Smooth muscle cell (in vitro differentiated cells): Measurements from ENCODE around the gene NCCRP1. TPM values are rescaled to one million over a fixed set of nuclear protein-coding genes. Genes with fewer than 3 reads are reported as not detected.

Experiments used
- DNase-seq: peaks from one replicate; lab custom pipeline; 2025; ENCODE audit not compliant: unreplicated experiment; lab: John Stamatoyannopoulos, UW
- H2AFZ ChIP-seq: fragments of 200-600 bp; sonication (generic); 2 replicates; pipeline ENCODE4 v1.6.0; 2016; ENCODE audit warnings: antibody characterized with exemption, low read depth, mild to moderate bottlenecking
- H3F3A ChIP-seq: fragments of 200-600 bp; sonication (generic); 2 replicates; pipeline ENCODE4 v1.6.0; 2017; ENCODE audit warnings: antibody characterized with exemption, low read depth
- H3K27ac ChIP-seq: fragments of 200-600 bp; sonication (generic); 2 replicates; pipeline ENCODE4 v1.5.1; 2016; ENCODE audit warnings: low read depth, mild to moderate bottlenecking
- H3K27me3 ChIP-seq: fragments of 200-600 bp; sonication (generic); 2 replicates; pipeline ENCODE4 v1.6.1; 2016; ENCODE audit warnings: low read depth, mild to moderate bottlenecking
- H3K36me3 ChIP-seq: fragments of 200-600 bp; sonication (generic); 2 replicates; pipeline ENCODE4 v1.5.1; 2016; ENCODE audit warnings: low read depth
- H3K4me1 ChIP-seq: fragments of 200-600 bp; sonication (generic); 2 replicates; pipeline ENCODE4 v1.5.1; 2016; ENCODE audit warnings: low read depth
- H3K4me2 ChIP-seq: fragments of 200-600 bp; sonication (generic); 2 replicates; pipeline ENCODE4 v1.6.0; 2016; ENCODE audit warnings: mild to moderate bottlenecking
- H3K4me3 ChIP-seq: fragments of 200-600 bp; sonication (generic); 2 replicates; pipeline ENCODE4 v1.5.1; 2016; ENCODE audit warnings: mild to moderate bottlenecking
- H3K79me2 ChIP-seq: fragments of 200-600 bp; sonication (generic); 2 replicates; pipeline ENCODE4 v1.6.0; 2016; ENCODE audit warnings: low read depth, mild to moderate bottlenecking
- H3K9ac ChIP-seq: fragments of 200-600 bp; sonication (generic); 2 replicates; pipeline ENCODE4 v1.6.0; 2016; ENCODE audit warnings: low read depth
- H3K9me3 ChIP-seq: fragments of 200-600 bp; sonication (generic); replicated peaks from 2 replicates; pipeline ENCODE4 v1.5.1; 2016; ENCODE audit warnings: low read depth
- H4K20me1 ChIP-seq: fragments of 200-600 bp; sonication (generic); 2 replicates; pipeline ENCODE4 v1.6.0; 2016; ENCODE audit warnings: low read depth
- CTCF ChIP-seq: fragments of 200-600 bp; sonication (generic); IDR thresholded peaks from 2 replicates; pipeline ENCODE4 v1.5.1; 2017; ENCODE audit warnings: borderline replicate concordance, mild to moderate bottlenecking, antibody characterized with exemption; ENCODE audit not compliant: insufficient read depth, poor library complexity, severe bottlenecking
- WGBS: methylation state at CpG from one replicate; pipeline ENCODE4 v1.1.7; 2016; ENCODE audit warnings: low lambda C conversion rate; 5-methylcytosine and 5-hydroxymethylcytosine counted together
- polyA plus RNA-seq: library from polyadenylated mRNA; unstranded; fragments of >200 nt; fragmentation: Nextera tagmentation; extraction: Ambion mirVana; gene quantifications from 2 replicates; pipeline ENCODE4 v1.2.1, GENCODE V29; 2016
- total RNA-seq: library from RNA; depleted of rRNA; stranded (reverse); fragments of >200 nt; gene quantifications from 2 replicates; pipeline ENCODE4 v1.2.3, GENCODE V29; 2014

The NCCRP1 gene
- total and polyA plus RNA-seq, 2 experiments from 2014 or later = 1.5 to 4.0 TPM

- Histone ChIP-seq H3K4me1 (peaks cover 4% of the 10 kb centered on the region), H3K4me2 (no peak overlapping the region), H3K36me3 (no peaks in the 10 kb centered on the region), H3F3A (peaks cover 7% of the 10 kb centered on the region), H3K9me3 (no peaks in the 10 kb centered on the region), H4K20me1 (peaks cover 96% of the 10 kb centered on the region), H3K27ac (no peak overlapping the region), H3K9ac (no peak overlapping the region), H3K4me3 (no peak overlapping the region), H2AFZ (no peak overlapping the region), H3K27me3 (no peaks in the 10 kb centered on the region), H3K79me2 (peaks cover 42% of the 10 kb centered on the region)
- DNase-seq = no peak
- TF ChIP-seq CTCF = no peak
- 92% methylated on average over 15 of the region's 15 CpGs for WGBS
Observed at GRCh38 chr19:39162441-39163043, 34.2 kb upstream of the NCCRP1 start.

GRCh38 chr19:39163621-39164020 lies 33.1 kb upstream of the NCCRP1 start:
- no peak overlapping the region for H3K4me2 ChIP-seq
- peaks cover 4% of the 10 kb centered on the region for H3K4me1 ChIP-seq
- H2AFZ ChIP-seq = no peak overlapping the region
- H3K9me3 ChIP-seq = no peaks in the 10 kb centered on the region
- H3K4me3 ChIP-seq = no peak overlapping the region
- H3F3A ChIP-seq = peaks cover 7% of the 10 kb centered on the region
- no peak overlapping the region for H3K27ac ChIP-seq
- no peak for TF ChIP-seq CTCF
- 91% methylated on average over 9 of the region's 9 CpGs for WGBS
- peaks cover 96% of the 10 kb centered on the region for H4K20me1 ChIP-seq
- H3K79me2 ChIP-seq = peaks cover 38% of the 10 kb centered on the region
- H3K27me3 ChIP-seq = no peaks in the 10 kb centered on the region
- no peaks in the 10 kb centered on the region for H3K36me3 ChIP-seq
- no peak overlapping the region for H3K9ac ChIP-seq
- DNase-seq = no peak

- peaks cover 7% of the 10 kb centered on the region for H3F3A ChIP-seq
- no peaks in the 10 kb centered on the region for H3K36me3 ChIP-seq
- no peak overlapping the region for H3K9ac ChIP-seq
- 97% methylated on average over 6 of the region's 6 CpGs for WGBS
- H3K27me3 ChIP-seq = no peaks in the 10 kb centered on the region
- no peak overlapping the region for H2AFZ ChIP-seq
- H3K4me3 ChIP-seq = no peak overlapping the region
- no peak overlapping the region for H3K27ac ChIP-seq
- peaks cover 96% of the 10 kb centered on the region for H4K20me1 ChIP-seq
- H3K4me1 ChIP-seq = peaks cover 4% of the 10 kb centered on the region
- H3K79me2 ChIP-seq = peaks cover 31% of the 10 kb centered on the region
- DNase-seq = no peak
- no peak for TF ChIP-seq CTCF
- no peaks in the 10 kb centered on the region for H3K9me3 ChIP-seq
- H3K4me2 ChIP-seq = no peak overlapping the region
Observed at GRCh38 chr19:39164289-39164688, 32.5 kb upstream of the NCCRP1 start.

GRCh38 chr19:39165857-39166256 lies 30.9 kb upstream of the NCCRP1 start:
- Histone ChIP-seq H3K9me3 (no peaks in the 10 kb centered on the region), H3K4me3 (no peak overlapping the region), H3K27me3 (no peaks in the 10 kb centered on the region), H4K20me1 (peaks cover 89% of the 10 kb centered on the region), H3K4me1 (peaks cover 4% of the 10 kb centered on the region), H3K36me3 (no peaks in the 10 kb centered on the region), H3K79me2 (peaks cover 27% of the 10 kb centered on the region), H2AFZ (no peak overlapping the region), H3K27ac (no peak overlapping the region), H3F3A (no peaks in the 10 kb centered on the region), H3K9ac (no peak overlapping the region), H3K4me2 (no peak overlapping the region)
- no peak for DNase-seq
- TF ChIP-seq CTCF = no peak
- 94% methylated on average over 7 of the region's 7 CpGs for WGBS
